Heart left ventricle (tissue), 13 donors: Measurements from ENCODE around the gene HS6ST3.

Experiments used
- POLR2A ChIP-seq, 2 donors: fragments of 450-650 bp; IDR thresholded peaks; one replicate each; pipeline ENCODE4 v1.6.1; 2017; ENCODE audit warnings: antibody characterized with exemption in 2 of 2, mild to moderate bottlenecking in 2 of 2, moderate library complexity in 2 of 2
- TF ChIP-seq, protein P1 (sequence below), 12 donors: fragments of 200-600 bp; sonication (generic) in 4 of 12; IDR thresholded peaks; one replicate each; pipeline versions ENCODE4 v1.5.0 to v1.8.0; 2018 to 2022; ENCODE audit warnings: antibody characterized with exemption in 12 of 12, mild to moderate bottlenecking in 5 of 12
- donor health status: ischemic (EF 13 %, LVEDD 7.1; RV severe dilation, severe dysfunction).
- donor health status: DM: no; HTN: yes; CAD: no.
- donor health status: DM: no; HTN: no; CAD: no.
- donor health status: ischemic (EF 25% LVEDD 6.9; RV normal size, moderate dysfunction).
- donor health status: ischemic (EF 25% LVEDD 5.7; RV mildly dilated, moderate dysfunction).
- donor health status: ischemic (EF 35%, LVEDD 5.7; RV mildly dilated, moderate dysfunction).
- donor health status: nonischemic (EF 11% LVEDD 7.7; RV severe dilation, severe dysfunction).
- donor health status: DM: yes; HTN: yes; CAD: no.
- donor health status: PGD.
- donor health status: ischemic (EF 29% LVEDD 5.4; RV normal size, mild dysfunction).
- donor health status: nonischemic (EF 23%, LVEDD 6.1; RV moderate dilation, normal function).

DNA sequence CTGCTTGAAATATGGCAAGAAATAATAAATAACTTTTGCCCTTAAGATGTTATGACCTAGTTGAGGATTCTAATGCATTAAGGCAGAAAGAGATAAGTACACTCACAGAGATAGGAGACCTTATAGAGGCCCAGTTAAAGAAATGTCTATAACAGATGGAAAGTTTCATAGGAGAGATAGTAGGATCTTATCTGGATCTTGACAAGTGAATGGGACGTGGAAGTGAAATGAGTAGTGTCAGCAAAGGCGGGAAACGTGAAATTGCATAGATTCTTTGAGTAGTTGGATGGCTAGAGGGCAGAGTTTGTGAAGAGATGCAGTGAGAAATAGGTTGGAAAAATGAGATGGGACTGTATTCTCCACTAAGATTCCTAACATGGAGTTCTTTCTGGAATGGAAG, 71.2 kb downstream of the HS6ST3 start:
- TF ChIP-seq, protein P1, sequence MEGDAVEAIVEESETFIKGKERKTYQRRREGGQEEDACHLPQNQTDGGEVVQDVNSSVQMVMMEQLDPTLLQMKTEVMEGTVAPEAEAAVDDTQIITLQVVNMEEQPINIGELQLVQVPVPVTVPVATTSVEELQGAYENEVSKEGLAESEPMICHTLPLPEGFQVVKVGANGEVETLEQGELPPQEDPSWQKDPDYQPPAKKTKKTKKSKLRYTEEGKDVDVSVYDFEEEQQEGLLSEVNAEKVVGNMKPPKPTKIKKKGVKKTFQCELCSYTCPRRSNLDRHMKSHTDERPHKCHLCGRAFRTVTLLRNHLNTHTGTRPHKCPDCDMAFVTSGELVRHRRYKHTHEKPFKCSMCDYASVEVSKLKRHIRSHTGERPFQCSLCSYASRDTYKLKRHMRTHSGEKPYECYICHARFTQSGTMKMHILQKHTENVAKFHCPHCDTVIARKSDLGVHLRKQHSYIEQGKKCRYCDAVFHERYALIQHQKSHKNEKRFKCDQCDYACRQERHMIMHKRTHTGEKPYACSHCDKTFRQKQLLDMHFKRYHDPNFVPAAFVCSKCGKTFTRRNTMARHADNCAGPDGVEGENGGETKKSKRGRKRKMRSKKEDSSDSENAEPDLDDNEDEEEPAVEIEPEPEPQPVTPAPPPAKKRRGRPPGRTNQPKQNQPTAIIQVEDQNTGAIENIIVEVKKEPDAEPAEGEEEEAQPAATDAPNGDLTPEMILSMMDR (IDR thresholded peaks at IDR 0.05), result no peak
- no peak for TF ChIP-seq POLR2A (IDR thresholded peaks at IDR 0.05)
